ENCODE measurements around the gene GALK2. TPM values are rescaled to one million over a fixed set of nuclear protein-coding genes. Genes with fewer than 3 reads are reported as not detected.

GALK2 gene
- total RNA-seq, 4 donors from 2014 or later, result 34.5 to 56.6 (median 47.4) TPM

- Histone ChIP-seq H3K4me1 (no peaks in the 10 kb centered on the region), H3K27me3 (no peaks in the 10 kb centered on the region), H3K36me3 (no peaks in the 10 kb centered on the region), H3K27ac (no peak overlapping the region), H3K4me3 (no peak overlapping the region), H3K9me3 (no peaks in the 10 kb centered on the region)
- TF ChIP-seq EP300 (IDR thresholded peaks at IDR 0.05), result no peak
- TF ChIP-seq CTCF (IDR thresholded peaks at IDR 0.05), result peak in 4 of 5 experiments; percentile 12 to 39 (median 32)
- no peak for TF ChIP-seq POLR2A (IDR thresholded peaks at IDR 0.05)
- 83 to 89% methylated on average over 1 of the region's 1 CpG for WGBS, 2 donors
- DNase-seq (ENCODE audit: low spot score in 2 of 2), result no peak
Measured at GRCh38 chr15:49370782-49371181, 200.7 kb downstream of the GALK2 start.

- TF ChIP-seq EP300 (IDR thresholded peaks at IDR 0.05) (no peak), POLR2A (IDR thresholded peaks at IDR 0.05) (no peak), CTCF (IDR thresholded peaks at IDR 0.05) (no peak)
- H3K9me3 ChIP-seq, result no peaks in the 10 kb centered on the region
- WGBS, 2 donors, result 58 to 59% methylated on average over 1 of the region's 1 CpG
- H3K4me3 ChIP-seq, result no peak overlapping the region
- no peak for DNase-seq (ENCODE audit: low spot score in 2 of 2)
- H3K27ac ChIP-seq, result no peak overlapping the region
- no peaks in the 10 kb centered on the region for H3K36me3 ChIP-seq
- no peaks in the 10 kb centered on the region for H3K27me3 ChIP-seq
- no peaks in the 10 kb centered on the region for H3K4me1 ChIP-seq
Measured at GRCh38 chr15:49372366-49372765, 202.3 kb downstream of the GALK2 start.

- H3K4me1 ChIP-seq, result no peaks in the 10 kb centered on the region
- no peak for TF ChIP-seq POLR2A (IDR thresholded peaks at IDR 0.05)
- no peaks in the 10 kb centered on the region for H3K27me3 ChIP-seq
- H3K36me3 ChIP-seq, result no peaks in the 10 kb centered on the region
- H3K4me3 ChIP-seq, result no peak overlapping the region
- no peak for DNase-seq (ENCODE audit: low spot score in 2 of 2)
- H3K9me3 ChIP-seq, result no peaks in the 10 kb centered on the region
- H3K27ac ChIP-seq, result no peak overlapping the region
- 83% methylated on average over 4 of the region's 4 CpGs for WGBS, 2 donors
Measured at GRCh38 chr15:49379996-49380395, 209.9 kb downstream of the GALK2 start.

- WGBS, 2 donors, result 78 to 91% methylated on average over 5 of the region's 5 CpGs
- DNase-seq (ENCODE audit: low spot score in 2 of 2), result no peak
- no peak overlapping the region for H3K27ac ChIP-seq
- no peak overlapping the region for H3K4me3 ChIP-seq
- no peaks in the 10 kb centered on the region for H3K36me3 ChIP-seq
- H3K9me3 ChIP-seq, result no peaks in the 10 kb centered on the region
- no peak for TF ChIP-seq POLR2A (IDR thresholded peaks at IDR 0.05)
- no peak for TF ChIP-seq CTCF (IDR thresholded peaks at IDR 0.05)
- TF ChIP-seq EP300 (IDR thresholded peaks at IDR 0.05), result no peak
- no peaks in the 10 kb centered on the region for H3K4me1 ChIP-seq
- H3K27me3 ChIP-seq, result no peaks in the 10 kb centered on the region
Measured at GRCh38 chr15:49380912-49381311, 210.9 kb downstream of the GALK2 start.

Small RNAs within 50 kb of the gene (small RNA-seq; reads per million reads assigned to genes)
- gene MIR4716 (not detected), gene RF00019 (not detected), gene RN7SL307P (not detected)

Other genes starting within 250 kb of the GALK2 start
- 10 to 100 TPM; 36.9 to 71.7 (median 47.5) TPM for gene SHC4, start 206.3 kb upstream of the GALK2 start, total RNA-seq
- 100 to 1,000 TPM; 178 to 324 (median 283) TPM for gene SECISBP2L, start 123.8 kb upstream of the GALK2 start, total RNA-seq
- 10 to 100 TPM; 57.1 to 88.5 (median 67.7) TPM for gene COPS2, start 14.6 kb upstream of the GALK2 start, total RNA-seq

Measured in tibial nerve (tissue), 4 donors.